Ecto neural progenitor cell (in vitro differentiated cells): Measurements from ENCODE around the gene SULT1B1.

Source experiments
- DNase-seq: peaks from one replicate; pipeline ENCODE4 v3.0.0-alpha.2; 2018; ENCODE audit warnings: low spot score

Gene SULT1B1

DNA sequence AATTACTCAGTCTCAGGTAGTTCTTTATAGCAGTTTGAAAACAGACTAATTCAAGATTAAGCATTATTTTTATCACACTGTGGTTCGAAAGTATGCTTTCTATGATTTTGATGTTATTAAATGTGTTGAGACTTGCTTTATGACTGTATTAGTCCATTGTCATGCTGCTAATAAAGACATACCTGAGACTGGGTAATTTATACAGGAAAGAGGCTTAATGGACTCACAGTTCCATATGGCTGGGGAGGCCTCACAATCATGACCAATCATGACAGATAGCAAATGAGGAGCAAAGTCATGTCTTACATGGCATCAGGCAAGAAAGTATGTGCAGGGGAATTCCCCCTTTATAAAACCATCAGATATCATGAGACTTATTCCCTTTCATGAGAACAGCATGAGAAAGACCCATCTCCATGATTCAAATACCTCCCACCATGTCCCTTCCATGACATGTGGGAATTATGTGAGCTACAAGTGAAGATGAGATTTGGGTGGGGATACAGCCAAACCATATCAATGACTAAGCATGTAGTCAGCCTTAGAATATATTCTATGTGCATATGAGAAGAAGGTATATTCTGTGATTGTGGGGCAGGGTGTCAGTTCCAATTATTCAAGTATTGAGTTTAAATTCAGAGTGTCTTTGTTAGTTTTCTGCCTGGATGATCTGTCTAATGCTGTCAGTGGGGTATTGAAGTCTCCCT is 62.7 kb downstream of the SULT1B1 start:
- DNase-seq, result no peak

- DNase-seq, result no peak
Measured at GRCh38 chr4:69689599-69689998, 70.8 kb downstream of the SULT1B1 start.

GRCh38 chr4:69684804-69685203 is 75.6 kb downstream of the SULT1B1 start:
- DNase-seq, result no peak
